RWPE2 (cell line): ENCODE results near the gene ANKRD13B.

ENCODE experiments used
- ATAC-seq: fragments of 200-7000 bp; cut with Tn5 transposase; 3 replicates; pipeline ENCODE4 v1.9.1; 2021; ENCODE audit warnings: low read depth
- DNase-seq: peaks from one replicate; pipeline ENCODE4 v3.0.0-alpha.2; 2020; ENCODE audit warnings: low spot score
- H3K27ac ChIP-seq: fragments of 450-650 bp; 2 replicates; pipeline ENCODE4 v1.5.1; 2017; ENCODE audit warnings: mild to moderate bottlenecking; ENCODE audit not compliant: poor library complexity, severe bottlenecking
- H3K27me3 ChIP-seq: fragments of 250-450 bp; sonication (Bioruptor Pico); 2 replicates; pipeline ENCODE4 v1.5.1; 2021; ENCODE audit warnings: mild to moderate bottlenecking, moderate library complexity; ENCODE audit not compliant: insufficient read depth, poor library complexity, severe bottlenecking
- H3K36me3 ChIP-seq: fragments of 250-450 bp; sonication (Bioruptor Pico); 2 replicates; pipeline ENCODE4 v1.5.1; 2020; ENCODE audit warnings: low read depth, mild to moderate bottlenecking, moderate library complexity
- H3K4me1 ChIP-seq: fragments of 250-450 bp; sonication (Bioruptor Pico); 2 replicates; pipeline ENCODE4 v1.5.1; 2021; ENCODE audit warnings: mild to moderate bottlenecking, moderate library complexity; ENCODE audit not compliant: insufficient read depth, poor library complexity, severe bottlenecking
- H3K4me3 ChIP-seq: fragments of 250-450 bp; sonication (Bioruptor Pico); 2 replicates; pipeline ENCODE4 v1.5.1; 2021; ENCODE audit warnings: mild to moderate bottlenecking, moderate library complexity; ENCODE audit not compliant: severe bottlenecking
- H3K9me3 ChIP-seq: fragments of 250-450 bp; sonication (Bioruptor Pico); 2 replicates; pipeline ENCODE4 v1.5.1; 2021; ENCODE audit warnings: mild to moderate bottlenecking, moderate library complexity; ENCODE audit not compliant: severe bottlenecking
- CTCF ChIP-seq: fragments of 450-650 bp; IDR thresholded peaks from one replicate; pipeline ENCODE4 v1.5.1; 2017; ENCODE audit warnings: mild to moderate bottlenecking, moderate library complexity; ENCODE audit not compliant: poor library complexity, severe bottlenecking

The ANKRD13B gene

GRCh38 chr17:29653995-29654714 lies 61.2 kb downstream of the ANKRD13B start:
- ATAC-seq (no peak), DNase-seq (no peak)
- Histone ChIP-seq H3K27ac (no peak overlapping the region), H3K9me3 (no peaks in the 10 kb centered on the region), H3K4me3 (no peak overlapping the region), H3K4me1 (no peaks in the 10 kb centered on the region), H3K27me3 (no peaks in the 10 kb centered on the region), H3K36me3 (peaks cover 12% of the 10 kb centered on the region)
- TF ChIP-seq CTCF, result no peak

GRCh38 chr17:29655323-29655722 lies 62.4 kb downstream of the ANKRD13B start:
- TF ChIP-seq CTCF, result no peak
- no peaks in the 10 kb centered on the region for H3K4me1 ChIP-seq
- DNase-seq, result no peak
- H3K4me3 ChIP-seq, result no peak overlapping the region
- no peaks in the 10 kb centered on the region for H3K9me3 ChIP-seq
- peaks cover 7% of the 10 kb centered on the region for H3K36me3 ChIP-seq
- H3K27me3 ChIP-seq, result no peaks in the 10 kb centered on the region
- no peak overlapping the region for H3K27ac ChIP-seq
- ATAC-seq, result no peak

- no peak for ATAC-seq
- DNase-seq, result no peak
- H3K36me3 ChIP-seq, result peaks cover 7% of the 10 kb centered on the region
Observed at GRCh38 chr17:29659155-29659554, 66.2 kb downstream of the ANKRD13B start.

GRCh38 chr17:29661213-29661612 lies 68.3 kb downstream of the ANKRD13B start:
- H3K27ac ChIP-seq, result no peak overlapping the region
- no peak overlapping the region for H3K4me3 ChIP-seq
- H3K27me3 ChIP-seq, result no peaks in the 10 kb centered on the region
- H3K9me3 ChIP-seq, result no peaks in the 10 kb centered on the region
- DNase-seq (no peak), ATAC-seq (no peak)
- TF ChIP-seq CTCF, result no peak
- peaks cover 17% of the 10 kb centered on the region for H3K4me1 ChIP-seq
- peaks cover 8% of the 10 kb centered on the region for H3K36me3 ChIP-seq

More at GRCh38 chr17:29659155-29659554, 66.2 kb downstream of the ANKRD13B start:
- no peaks in the 10 kb centered on the region for H3K4me1 ChIP-seq
- no peak overlapping the region for H3K27ac ChIP-seq
- no peak for TF ChIP-seq CTCF
- H3K4me3 ChIP-seq, result no peak overlapping the region
- no peaks in the 10 kb centered on the region for H3K27me3 ChIP-seq
- no peaks in the 10 kb centered on the region for H3K9me3 ChIP-seq

- H3K4me1 ChIP-seq, result peaks cover 17% of the 10 kb centered on the region
- no peak overlapping the region for H3K4me3 ChIP-seq
- TF ChIP-seq CTCF, result no peak
- H3K9me3 ChIP-seq, result no peaks in the 10 kb centered on the region
- H3K27ac ChIP-seq, result no peak overlapping the region
- H3K27me3 ChIP-seq, result no peaks in the 10 kb centered on the region
- H3K36me3 ChIP-seq, result peaks cover 25% of the 10 kb centered on the region
- ATAC-seq (no peak), DNase-seq (no peak)
Observed at GRCh38 chr17:29663155-29663554, 70.2 kb downstream of the ANKRD13B start.
